Choroid plexus epithelial cell (primary cell): Measurements from ENCODE around the gene EHBP1.
A peak's percentile ranks its signal among the peaks of the same experiment; 100 is the strongest.

Source experiments
- DNase-seq: peaks from one replicate; pipeline ENCODE4 v3.0.0-alpha.2; 2010; ENCODE audit warnings: low read depth
- H3K4me3 ChIP-seq: 2 replicates; pipeline ENCODE4 v1.5.1; 2011; ENCODE audit warnings: low read depth, mild to moderate bottlenecking, control low read depth, low read length, moderate library complexity
- TF ChIP-seq, protein P1 (sequence below): conservative IDR thresholded peaks from 2 replicates; pipeline ENCODE4 v1.5.1; 2011; ENCODE audit warnings: low read depth, mild to moderate bottlenecking, control low read depth, inconsistent platforms, low read length, moderate library complexity

Gene EHBP1

GRCh38 chr2:62934517-62934916 lies 229.0 kb downstream of the EHBP1 start:
- peak; percentile 38 for DNase-seq
- H3K4me3 ChIP-seq = no peak overlapping the region
- TF ChIP-seq, protein P1, sequence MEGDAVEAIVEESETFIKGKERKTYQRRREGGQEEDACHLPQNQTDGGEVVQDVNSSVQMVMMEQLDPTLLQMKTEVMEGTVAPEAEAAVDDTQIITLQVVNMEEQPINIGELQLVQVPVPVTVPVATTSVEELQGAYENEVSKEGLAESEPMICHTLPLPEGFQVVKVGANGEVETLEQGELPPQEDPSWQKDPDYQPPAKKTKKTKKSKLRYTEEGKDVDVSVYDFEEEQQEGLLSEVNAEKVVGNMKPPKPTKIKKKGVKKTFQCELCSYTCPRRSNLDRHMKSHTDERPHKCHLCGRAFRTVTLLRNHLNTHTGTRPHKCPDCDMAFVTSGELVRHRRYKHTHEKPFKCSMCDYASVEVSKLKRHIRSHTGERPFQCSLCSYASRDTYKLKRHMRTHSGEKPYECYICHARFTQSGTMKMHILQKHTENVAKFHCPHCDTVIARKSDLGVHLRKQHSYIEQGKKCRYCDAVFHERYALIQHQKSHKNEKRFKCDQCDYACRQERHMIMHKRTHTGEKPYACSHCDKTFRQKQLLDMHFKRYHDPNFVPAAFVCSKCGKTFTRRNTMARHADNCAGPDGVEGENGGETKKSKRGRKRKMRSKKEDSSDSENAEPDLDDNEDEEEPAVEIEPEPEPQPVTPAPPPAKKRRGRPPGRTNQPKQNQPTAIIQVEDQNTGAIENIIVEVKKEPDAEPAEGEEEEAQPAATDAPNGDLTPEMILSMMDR = no peak

DNA sequence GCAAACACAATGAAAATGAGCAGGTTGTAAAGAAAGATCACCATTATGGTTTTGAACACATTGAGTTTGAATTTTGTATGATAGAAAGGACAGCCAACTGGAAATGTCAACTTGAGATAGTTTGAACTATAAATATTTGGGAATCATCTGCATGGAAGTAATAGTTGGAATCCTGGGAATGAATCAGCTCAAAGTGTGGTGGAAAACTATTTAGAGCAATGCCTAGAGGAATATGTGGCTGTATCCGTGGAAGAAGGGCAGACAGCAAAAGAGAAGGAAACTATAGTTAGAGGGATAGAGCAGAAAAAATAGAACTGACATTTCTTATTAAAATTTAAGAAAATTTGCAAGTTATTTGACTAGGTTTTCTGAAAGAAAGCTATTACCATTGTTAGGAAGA lies 232.6 kb downstream of the EHBP1 start:
- DNase-seq = no peak
- TF ChIP-seq, protein P1 = no peak
- H3K4me3 ChIP-seq = no peak overlapping the region

- H3K4me3 ChIP-seq = no peak overlapping the region
- TF ChIP-seq, protein P1 = no peak
- DNase-seq = peak; percentile 82
These were observed 234.4 kb downstream of the EHBP1 start for GRCh38 chr2:62939735-62940491.

DNA sequence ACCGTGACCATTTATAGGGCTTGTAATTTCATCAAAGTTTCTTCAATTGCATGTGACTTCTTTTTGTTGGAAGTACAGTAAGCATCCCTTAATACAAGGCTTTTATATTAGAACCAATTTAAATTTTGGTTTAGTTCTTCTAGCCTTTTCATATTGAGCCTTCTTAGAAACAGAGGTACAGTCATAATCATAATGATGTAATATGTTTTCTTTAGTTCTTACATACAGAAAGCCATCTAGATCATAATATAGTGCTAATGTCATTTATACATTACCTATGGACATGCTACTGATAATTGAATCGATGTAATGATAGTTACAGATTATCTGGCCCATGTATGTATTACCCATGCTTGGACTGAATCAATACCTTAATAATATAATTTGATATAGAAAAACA lies 235.2 kb downstream of the EHBP1 start:
- no peak for DNase-seq
- no peak overlapping the region for H3K4me3 ChIP-seq
- TF ChIP-seq, protein P1 = no peak

- no peak for DNase-seq
- TF ChIP-seq, protein P1 = no peak
- no peak overlapping the region for H3K4me3 ChIP-seq
These were observed 235.9 kb downstream of the EHBP1 start for GRCh38 chr2:62941413-62941812.

GRCh38 chr2:62944362-62944761 lies 238.8 kb downstream of the EHBP1 start:
- H3K4me3 ChIP-seq = no peak overlapping the region
- TF ChIP-seq, protein P1 = no peak
- DNase-seq = no peak

- no peak for DNase-seq
- TF ChIP-seq, protein P1 = no peak
- no peak overlapping the region for H3K4me3 ChIP-seq
These were observed 241.9 kb downstream of the EHBP1 start for GRCh38 chr2:62947403-62947802.
